Transverse colon (tissue), 4 donors: ENCODE data around the gene SEC31A. TPM values are rescaled to one million over a fixed set of nuclear protein-coding genes. Genes with fewer than 3 reads are reported as not detected.

Source experiments
- DNase-seq: peaks from one replicate; pipeline ENCODE4 v3.0.0-alpha.2; 2019
- H3K27ac ChIP-seq, 4 donors: fragments of 200-600 bp; sonication (generic); 2 replicates each; pipeline ENCODE4 v1.5.1; 2016 to 2018; ENCODE audit warnings: inconsistent platforms in 4 of 4
- H3K27me3 ChIP-seq: fragments of 200-600 bp; sonication (generic); 2 replicates; pipeline ENCODE4 v1.5.1; 2017; ENCODE audit warnings: inconsistent platforms
- H3K36me3 ChIP-seq, 4 donors: fragments of 200-600 bp; sonication (generic); 2 replicates each; pipeline ENCODE4 v1.5.1; 2017 to 2019; ENCODE audit warnings: inconsistent platforms in 4 of 4
- H3K4me1 ChIP-seq, 4 donors: fragments of 200-600 bp; sonication (generic); 2 replicates each; pipeline ENCODE4 v1.5.1; 2017 to 2020; ENCODE audit warnings: inconsistent platforms in 4 of 4
- H3K4me3 ChIP-seq, 4 donors: fragments of 200-600 bp; sonication (generic); 1 replicate in 1 of 4; 2 replicates in 3 of 4; pipeline versions ENCODE4 v1.5.1 to v1.6.1; 2017 to 2019; ENCODE audit warnings: inconsistent platforms in 4 of 4
- H3K9me3 ChIP-seq, 2 donors: fragments of 200-600 bp; sonication (generic); 2 replicates each; pipeline ENCODE4 v1.5.1; 2017 to 2019; ENCODE audit warnings: inconsistent platforms in 2 of 2
- CTCF ChIP-seq, 5 experiments: fragments of 200-600 bp in 3 of 5; fragments of 450-650 bp in 2 of 5; sonication (generic) in 3 of 5; IDR thresholded peaks; 1 replicate in 2 of 5; 2 replicates in 3 of 5; pipeline ENCODE4 v1.5.1; 2016 to 2017; ENCODE audit warnings: antibody characterized with exemption in 5 of 5, inconsistent platforms in 3 of 5, mild to moderate bottlenecking in 2 of 5, moderate library complexity in 1 of 5
- EP300 ChIP-seq: sonication (generic); formaldehyde crosslinking; IDR thresholded peaks from one replicate; pipeline ENCODE4 v1.6.1; 2017; ENCODE audit warnings: antibody characterized with exemption, low read depth
- POLR2A ChIP-seq: fragments of 450-650 bp; IDR thresholded peaks from one replicate; pipeline ENCODE4 v1.6.1; 2016; ENCODE audit warnings: antibody characterized with exemption, mild to moderate bottlenecking, moderate library complexity
- POLR2AphosphoS5 ChIP-seq, 3 donors: sonication (generic); formaldehyde crosslinking; IDR thresholded peaks; one replicate each; pipeline ENCODE4 v1.6.1; 2016; ENCODE audit warnings: antibody characterized with exemption in 3 of 3
- WGBS, 2 donors: methylation state at CpG; one replicate each; pipeline ENCODE4 v1.1.5; 2018; ENCODE audit warnings: low coverage in 1 of 2; 5-methylcytosine and 5-hydroxymethylcytosine counted together
- in situ Hi-C, 4 donors: fragments of 200-750 bp; cut with MboI; loops; one replicate each; pipeline versions ENCODE4 v1.15.0 to v1.15.1; 2017; ENCODE audit warnings: low sequenced_read_pairs in 3 of 4, low pct_ligation_motif_present in 1 of 4, low pct_unique_long_range_greater_than_20kb in 1 of 4
- intact Hi-C: fragments of 100-400 bp; cut with DNase I; formaldehyde crosslinking; loops from one replicate; pipeline ENCODE4 v1.15.1; 2023; ENCODE audit warnings: low total_unique reads
- total RNA-seq, 4 donors: library from RNA; depleted of rRNA; stranded (reverse); fragments of >200 nt; gene quantifications; one replicate each; pipeline ENCODE4 v1.1.0, GENCODE V29; 2016

Gene SEC31A
- total RNA-seq, 4 donors from 2014 or later: 144 to 214 (median 163) TPM

GRCh38 chr4:82851318-82851717, 39.6 kb downstream of the SEC31A start:
- Histone ChIP-seq H3K27me3 (no peaks in the 10 kb centered on the region), H3K36me3 (peaks cover 0 to 85% (median 31%) of the 10 kb centered on the region in 4 donors), H3K4me1 (no peaks in the 10 kb centered on the region), H3K27ac (no peak overlapping the region), H3K9me3 (no peaks in the 10 kb centered on the region), H3K4me3 (no peak overlapping the region)
- intact Hi-C loops: no loop called here
- TF ChIP-seq POLR2A: no peak
- in situ Hi-C loops: loop anchor here in 2 of 4 donors (25.0 kb wide), 1 partner anchor 611 kb away; the partner anchor contains the start of genes HELQ (in 2 of the 2) and MRPS18C (in 2 of the 2)
- 90 to 93% methylated on average over 2 of the region's 2 CpGs for WGBS, 2 donors
- DNase-seq: no peak

- DNase-seq: no peak
- TF ChIP-seq CTCF (IDR thresholded peaks at IDR 0.05) (no peak), EP300 (no peak), POLR2AphosphoS5 (IDR thresholded peaks at IDR 0.05) (no peak), POLR2A (no peak)
- H3K9me3 ChIP-seq: no peaks in the 10 kb centered on the region
- intact Hi-C loops: no loop called here
- H3K27me3 ChIP-seq: no peaks in the 10 kb centered on the region
- no peaks in the 10 kb centered on the region for H3K4me1 ChIP-seq
- in situ Hi-C loops: loop anchor here in 2 of 4 donors (25.0 kb wide), 1 partner anchor 612 kb away; the partner anchor contains the start of genes HELQ (in 2 of the 2) and MRPS18C (in 2 of the 2)
- H3K36me3 ChIP-seq: peaks cover 0 to 80% (median 27%) of the 10 kb centered on the region in 4 donors
- H3K27ac ChIP-seq: no peak overlapping the region
- no peak overlapping the region for H3K4me3 ChIP-seq
Observed at GRCh38 chr4:82850684-82851083, 40.3 kb downstream of the SEC31A start.

GRCh38 chr4:82848706-82849105, 42.2 kb downstream of the SEC31A start:
- TF ChIP-seq POLR2A (no peak), CTCF (IDR thresholded peaks at IDR 0.05) (no peak), EP300 (no peak), POLR2AphosphoS5 (IDR thresholded peaks at IDR 0.05) (no peak)
- DNase-seq: no peak
- H3K9me3 ChIP-seq: no peaks in the 10 kb centered on the region
- in situ Hi-C loops (no loop called here), intact Hi-C loops (no loop called here)
- no peak overlapping the region for H3K27ac ChIP-seq
- no peak overlapping the region for H3K4me3 ChIP-seq
- H3K36me3 ChIP-seq: peaks cover 0 to 71% (median 31%) of the 10 kb centered on the region in 4 donors
- H3K4me1 ChIP-seq: no peaks in the 10 kb centered on the region
- H3K27me3 ChIP-seq: no peaks in the 10 kb centered on the region
- 86 to 95% methylated on average over 2 to 3 of the region's 3 CpGs for WGBS, 2 donors

- intact Hi-C loops: no loop called here
- Histone ChIP-seq H3K36me3 (peaks cover 0 to 73% (median 28%) of the 10 kb centered on the region in 4 donors), H3K4me1 (peaks cover 0 to 6% (median 0%) of the 10 kb centered on the region in 4 donors), H3K27ac (no peak overlapping the region), H3K9me3 (no peaks in the 10 kb centered on the region), H3K27me3 (no peaks in the 10 kb centered on the region), H3K4me3 (no peak overlapping the region)
- TF ChIP-seq CTCF (IDR thresholded peaks at IDR 0.05) (peak in 1 of 5 experiments; percentile 5), POLR2A (no peak)
- in situ Hi-C loops: no loop called here
- no peak for DNase-seq
Observed at GRCh38 chr4:82842593-82842992, 48.4 kb downstream of the SEC31A start.

- Histone ChIP-seq H3K4me1 (peaks cover 0 to 8% (median 0%) of the 10 kb centered on the region in 4 donors), H3K36me3 (peaks cover 0 to 75% (median 19%) of the 10 kb centered on the region in 4 donors), H3K27ac (peak overlapping the region in 2 of 4 donors; percentile 21 to 52), H3K4me3 (no peak overlapping the region), H3K27me3 (no peaks in the 10 kb centered on the region), H3K9me3 (no peaks in the 10 kb centered on the region)
- 54 to 77% methylated on average over 1 of the region's 1 CpG for WGBS, 2 donors
- DNase-seq: no peak
- intact Hi-C loops: no loop called here
- in situ Hi-C loops: no loop called here
- TF ChIP-seq POLR2AphosphoS5 (IDR thresholded peaks at IDR 0.05): no peak
- TF ChIP-seq CTCF (IDR thresholded peaks at IDR 0.05): no peak
- no peak for TF ChIP-seq EP300
- no peak for TF ChIP-seq POLR2A
Observed at GRCh38 chr4:82839624-82840023, 51.3 kb downstream of the SEC31A start.
